ENCODE measurements around the gene ABCA13.

- TF ChIP-seq GABPA (IDR thresholded peaks at IDR 0.05; ENCODE audit: low read depth): no peak
- TF ChIP-seq CTCF (IDR thresholded peaks at IDR 0.05; ENCODE audit: insufficient read depth, low read length): no peak
- TF ChIP-seq, protein P1, sequence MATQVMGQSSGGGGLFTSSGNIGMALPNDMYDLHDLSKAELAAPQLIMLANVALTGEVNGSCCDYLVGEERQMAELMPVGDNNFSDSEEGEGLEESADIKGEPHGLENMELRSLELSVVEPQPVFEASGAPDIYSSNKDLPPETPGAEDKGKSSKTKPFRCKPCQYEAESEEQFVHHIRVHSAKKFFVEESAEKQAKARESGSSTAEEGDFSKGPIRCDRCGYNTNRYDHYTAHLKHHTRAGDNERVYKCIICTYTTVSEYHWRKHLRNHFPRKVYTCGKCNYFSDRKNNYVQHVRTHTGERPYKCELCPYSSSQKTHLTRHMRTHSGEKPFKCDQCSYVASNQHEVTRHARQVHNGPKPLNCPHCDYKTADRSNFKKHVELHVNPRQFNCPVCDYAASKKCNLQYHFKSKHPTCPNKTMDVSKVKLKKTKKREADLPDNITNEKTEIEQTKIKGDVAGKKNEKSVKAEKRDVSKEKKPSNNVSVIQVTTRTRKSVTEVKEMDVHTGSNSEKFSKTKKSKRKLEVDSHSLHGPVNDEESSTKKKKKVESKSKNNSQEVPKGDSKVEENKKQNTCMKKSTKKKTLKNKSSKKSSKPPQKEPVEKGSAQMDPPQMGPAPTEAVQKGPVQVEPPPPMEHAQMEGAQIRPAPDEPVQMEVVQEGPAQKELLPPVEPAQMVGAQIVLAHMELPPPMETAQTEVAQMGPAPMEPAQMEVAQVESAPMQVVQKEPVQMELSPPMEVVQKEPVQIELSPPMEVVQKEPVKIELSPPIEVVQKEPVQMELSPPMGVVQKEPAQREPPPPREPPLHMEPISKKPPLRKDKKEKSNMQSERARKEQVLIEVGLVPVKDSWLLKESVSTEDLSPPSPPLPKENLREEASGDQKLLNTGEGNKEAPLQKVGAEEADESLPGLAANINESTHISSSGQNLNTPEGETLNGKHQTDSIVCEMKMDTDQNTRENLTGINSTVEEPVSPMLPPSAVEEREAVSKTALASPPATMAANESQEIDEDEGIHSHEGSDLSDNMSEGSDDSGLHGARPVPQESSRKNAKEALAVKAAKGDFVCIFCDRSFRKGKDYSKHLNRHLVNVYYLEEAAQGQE (IDR thresholded peaks at IDR 0.05; ENCODE audit: insufficient replicate concordance, low read depth): no peak
- TF ChIP-seq POLR2AphosphoS5 (IDR thresholded peaks at IDR 0.05; ENCODE audit: low read depth): no peak
These were observed 404.3 kb downstream of the ABCA13 start for GRCh38 chr7:48575516-48575915.
